RWPE2 (cell line): Measurements from ENCODE around the gene KPNA6.

Experiments
- ATAC-seq: fragments of 200-7000 bp; cut with Tn5 transposase; 3 replicates; pipeline ENCODE4 v1.9.1; 2021; ENCODE audit warnings: low read depth
- DNase-seq: peaks from one replicate; pipeline ENCODE4 v3.0.0-alpha.2; 2020; ENCODE audit warnings: low spot score
- H3K27ac ChIP-seq: fragments of 450-650 bp; 2 replicates; pipeline ENCODE4 v1.5.1; 2017; ENCODE audit warnings: mild to moderate bottlenecking; ENCODE audit not compliant: poor library complexity, severe bottlenecking
- H3K27me3 ChIP-seq: fragments of 250-450 bp; sonication (Bioruptor Pico); 2 replicates; pipeline ENCODE4 v1.5.1; 2021; ENCODE audit warnings: mild to moderate bottlenecking, moderate library complexity; ENCODE audit not compliant: insufficient read depth, poor library complexity, severe bottlenecking
- H3K36me3 ChIP-seq: fragments of 250-450 bp; sonication (Bioruptor Pico); 2 replicates; pipeline ENCODE4 v1.5.1; 2020; ENCODE audit warnings: low read depth, mild to moderate bottlenecking, moderate library complexity
- H3K4me1 ChIP-seq: fragments of 250-450 bp; sonication (Bioruptor Pico); 2 replicates; pipeline ENCODE4 v1.5.1; 2021; ENCODE audit warnings: mild to moderate bottlenecking, moderate library complexity; ENCODE audit not compliant: insufficient read depth, poor library complexity, severe bottlenecking
- H3K4me3 ChIP-seq: fragments of 250-450 bp; sonication (Bioruptor Pico); 2 replicates; pipeline ENCODE4 v1.5.1; 2021; ENCODE audit warnings: mild to moderate bottlenecking, moderate library complexity; ENCODE audit not compliant: severe bottlenecking
- H3K9me3 ChIP-seq: fragments of 250-450 bp; sonication (Bioruptor Pico); 2 replicates; pipeline ENCODE4 v1.5.1; 2021; ENCODE audit warnings: mild to moderate bottlenecking, moderate library complexity; ENCODE audit not compliant: severe bottlenecking
- TF ChIP-seq, protein P1 (sequence below): fragments of 450-650 bp; IDR thresholded peaks from one replicate; pipeline ENCODE4 v1.5.1; 2017; ENCODE audit warnings: mild to moderate bottlenecking, moderate library complexity; ENCODE audit not compliant: poor library complexity, severe bottlenecking

Gene KPNA6

DNA sequence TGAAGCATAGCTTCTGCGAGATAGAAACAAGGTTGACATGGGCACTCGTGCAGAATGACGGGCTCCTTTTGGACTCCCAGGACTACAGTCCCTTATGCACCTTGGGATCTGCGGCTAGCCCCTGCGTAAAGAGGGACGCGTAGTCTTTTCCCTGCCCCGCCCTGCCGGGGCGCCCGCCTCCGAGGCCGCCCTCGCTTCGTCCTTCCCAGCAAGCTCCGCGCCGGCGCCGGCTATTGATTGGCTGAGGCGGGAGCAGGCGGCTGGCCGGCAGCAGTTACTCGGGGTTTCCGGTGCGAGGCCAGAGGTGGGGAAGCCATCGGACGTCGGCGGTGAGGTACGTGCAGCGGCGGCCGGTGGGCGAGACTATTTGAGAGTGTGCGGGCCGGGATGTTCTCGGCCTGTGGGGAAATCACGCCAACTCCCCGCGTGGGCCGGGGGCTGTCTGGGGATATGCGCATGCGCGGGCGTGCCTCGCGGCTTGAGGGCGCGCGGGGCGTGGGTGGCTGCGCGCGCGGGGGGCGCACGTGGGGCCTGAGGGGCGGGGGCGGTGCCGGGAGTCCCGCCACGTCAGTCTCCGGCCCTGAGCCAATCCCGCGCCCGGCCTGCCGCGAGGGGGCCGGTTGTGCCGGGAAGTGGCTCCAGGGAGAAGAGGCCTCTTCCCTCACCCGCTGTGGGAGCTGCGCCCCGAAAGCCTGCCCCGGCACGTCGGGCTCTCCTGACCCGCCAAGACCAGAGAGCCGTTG lies 71.8 kb downstream of the KPNA6 start, which contains the start of gene TXLNA:
Gene TXLNA, plus strand, starts transcription at position 233 of the 743 bp plus-strand sequence. CDS start 671 bp downstream, outside the sequence.
- H3K36me3 ChIP-seq: peaks cover 40% of the 10 kb centered on the region
- H3K4me1 ChIP-seq: peaks cover 10% of the 10 kb centered on the region
- peak; percentile 88 for ATAC-seq

DNA sequence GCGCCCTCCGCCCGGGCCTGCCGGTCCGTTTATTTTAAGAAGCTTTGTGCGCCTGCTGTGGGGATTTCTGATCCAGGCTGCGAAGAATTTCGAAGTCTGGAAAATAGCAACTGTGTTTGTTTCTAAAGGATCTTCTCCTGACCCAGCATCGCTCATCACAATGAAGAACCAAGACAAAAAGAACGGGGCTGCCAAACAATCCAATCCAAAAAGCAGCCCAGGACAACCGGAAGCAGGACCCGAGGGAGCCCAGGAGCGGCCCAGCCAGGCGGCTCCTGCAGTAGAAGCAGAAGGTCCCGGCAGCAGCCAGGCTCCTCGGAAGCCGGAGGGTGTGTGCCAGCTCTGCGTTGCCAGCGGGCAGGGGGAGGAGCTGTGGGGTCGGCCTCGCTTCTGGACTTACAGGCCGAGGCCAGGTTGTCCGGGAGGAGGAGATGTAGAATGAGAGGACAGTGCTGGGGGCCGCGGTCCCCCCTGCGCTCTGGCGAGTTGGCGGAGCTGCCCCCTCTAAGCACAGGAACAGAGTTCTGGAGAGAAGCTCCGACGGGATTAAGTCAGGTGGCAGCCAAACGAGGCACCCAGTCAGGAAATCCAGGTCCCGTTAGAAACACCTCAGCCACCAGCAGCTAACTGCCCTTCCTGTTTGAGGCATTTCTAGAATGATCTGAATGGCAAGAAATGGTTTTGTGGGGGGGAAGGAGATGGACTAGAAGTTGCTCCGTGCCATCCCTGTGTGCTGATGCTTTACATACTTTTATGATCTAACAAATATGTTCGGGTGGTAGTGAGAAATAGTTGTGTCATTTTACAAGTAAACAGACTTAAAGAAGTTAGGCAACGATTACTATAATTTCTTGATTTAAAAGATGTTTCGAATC lies 72.6 kb downstream of the KPNA6 start:
- peak; percentile 50 for ATAC-seq
- peak overlapping the region; percentile 77 for H3K27ac ChIP-seq

More for the DNA sequence above, 71.8 kb downstream of the KPNA6 start, which contains the start of gene TXLNA:
- H3K9me3 ChIP-seq: no peaks in the 10 kb centered on the region
- peak; percentile 94 for DNase-seq
- H3K27me3 ChIP-seq: no peaks in the 10 kb centered on the region
- peak within 1 kb of the TSS; percentile 77 for H3K27ac ChIP-seq
- peak within 1 kb of the TSS; percentile 51 for H3K4me3 ChIP-seq
- TF ChIP-seq, protein P1, sequence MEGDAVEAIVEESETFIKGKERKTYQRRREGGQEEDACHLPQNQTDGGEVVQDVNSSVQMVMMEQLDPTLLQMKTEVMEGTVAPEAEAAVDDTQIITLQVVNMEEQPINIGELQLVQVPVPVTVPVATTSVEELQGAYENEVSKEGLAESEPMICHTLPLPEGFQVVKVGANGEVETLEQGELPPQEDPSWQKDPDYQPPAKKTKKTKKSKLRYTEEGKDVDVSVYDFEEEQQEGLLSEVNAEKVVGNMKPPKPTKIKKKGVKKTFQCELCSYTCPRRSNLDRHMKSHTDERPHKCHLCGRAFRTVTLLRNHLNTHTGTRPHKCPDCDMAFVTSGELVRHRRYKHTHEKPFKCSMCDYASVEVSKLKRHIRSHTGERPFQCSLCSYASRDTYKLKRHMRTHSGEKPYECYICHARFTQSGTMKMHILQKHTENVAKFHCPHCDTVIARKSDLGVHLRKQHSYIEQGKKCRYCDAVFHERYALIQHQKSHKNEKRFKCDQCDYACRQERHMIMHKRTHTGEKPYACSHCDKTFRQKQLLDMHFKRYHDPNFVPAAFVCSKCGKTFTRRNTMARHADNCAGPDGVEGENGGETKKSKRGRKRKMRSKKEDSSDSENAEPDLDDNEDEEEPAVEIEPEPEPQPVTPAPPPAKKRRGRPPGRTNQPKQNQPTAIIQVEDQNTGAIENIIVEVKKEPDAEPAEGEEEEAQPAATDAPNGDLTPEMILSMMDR: no peak

DNA sequence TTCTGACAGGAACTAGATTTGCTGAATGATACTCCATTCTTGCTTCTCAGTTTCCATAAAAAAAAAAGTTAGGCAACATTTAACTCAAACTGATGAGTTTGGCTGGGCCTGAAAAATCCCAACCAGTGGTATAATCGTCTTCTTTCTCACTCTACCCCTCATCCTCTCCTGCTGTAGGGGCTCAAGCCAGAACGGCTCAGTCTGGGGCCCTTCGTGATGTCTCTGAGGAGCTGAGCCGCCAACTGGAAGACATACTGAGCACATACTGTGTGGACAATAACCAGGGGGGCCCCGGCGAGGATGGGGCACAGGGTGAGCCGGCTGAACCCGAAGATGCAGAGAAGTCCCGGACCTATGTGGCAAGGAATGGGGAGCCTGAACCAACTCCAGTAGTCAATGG lies 73.2 kb downstream of the KPNA6 start:
- Histone ChIP-seq H3K36me3 (peaks cover 54% of the 10 kb centered on the region), H3K27me3 (no peaks in the 10 kb centered on the region), H3K4me1 (peaks cover 13% of the 10 kb centered on the region), H3K9me3 (no peaks in the 10 kb centered on the region), H3K27ac (peak overlapping the region; percentile 77), H3K4me3 (peak overlapping the region; percentile 51)
- DNase-seq (no peak), ATAC-seq (no peak)
- TF ChIP-seq, protein P1: no peak

More for the DNA sequence above, 72.6 kb downstream of the KPNA6 start:
- TF ChIP-seq, protein P1: peak; percentile 8
- no peaks in the 10 kb centered on the region for H3K27me3 ChIP-seq
- peaks cover 10% of the 10 kb centered on the region for H3K4me1 ChIP-seq
- no peak for DNase-seq
- H3K4me3 ChIP-seq: peak overlapping the region; percentile 51
- no peaks in the 10 kb centered on the region for H3K9me3 ChIP-seq
- peaks cover 48% of the 10 kb centered on the region for H3K36me3 ChIP-seq

DNA sequence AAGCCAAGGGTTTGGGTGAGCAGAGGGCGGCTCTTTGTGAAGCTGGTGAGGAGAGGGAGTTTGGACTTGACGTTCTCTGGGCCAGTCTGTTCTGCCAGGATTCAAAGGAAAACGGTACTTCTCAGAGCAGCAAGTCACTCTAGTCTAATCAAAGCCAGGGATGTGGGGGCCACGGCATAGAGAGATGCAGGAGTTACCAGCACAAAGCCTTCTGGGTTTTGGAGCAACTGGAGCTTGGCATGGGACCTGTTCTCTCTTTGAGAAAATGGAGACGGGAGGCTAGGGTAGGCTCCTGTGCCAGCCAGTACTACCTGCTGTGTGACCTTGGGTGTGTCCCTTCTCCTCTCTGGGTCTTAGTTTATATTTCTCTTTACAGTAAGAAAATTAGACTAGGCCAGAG lies 73.7 kb downstream of the KPNA6 start:
- Histone ChIP-seq H3K4me1 (peaks cover 13% of the 10 kb centered on the region), H3K4me3 (no peak overlapping the region), H3K27me3 (no peaks in the 10 kb centered on the region), H3K36me3 (peaks cover 59% of the 10 kb centered on the region), H3K9me3 (no peaks in the 10 kb centered on the region), H3K27ac (peak overlapping the region; percentile 77)
- ATAC-seq: no peak
- TF ChIP-seq, protein P1: no peak
- no peak for DNase-seq
